Calu3 (cell line): ENCODE data around the gene SV2C. TPM values are rescaled to one million over a fixed set of nuclear protein-coding genes. Genes with fewer than 3 reads are reported as not detected.

Experiments
- BruUV-seq: library from RNA; stranded (reverse); fragments of 400-500 nt; replicated peaks from 2 replicates; lab custom pipeline; 2021; lab: Mats Ljungman, UMichigan
- CTCF ChIA-PET: fragments of 300-600 bp; sonication (Branson Sonifier 250); formaldehyde crosslinking; loops from one replicate; lab custom pipeline; 2022; ENCODE audit warnings: antibody characterized with exemption; lab: Charles Lee
- DNase-seq: peaks from one replicate; pipeline ENCODE4 v3.0.0; 2022
- H3K27ac Mint-ChIP-seq: one replicate; pipeline ENCODE4 v1.8.0; 2022; ENCODE audit warnings: mixed read lengths; ENCODE audit not compliant: unreplicated experiment
- H3K27me3 Mint-ChIP-seq: one replicate; pipeline ENCODE4 v1.8.0; 2022; ENCODE audit warnings: mixed read lengths; ENCODE audit not compliant: unreplicated experiment
- H3K36me3 Mint-ChIP-seq: one replicate; pipeline ENCODE4 v1.8.0; 2022; ENCODE audit warnings: mild to moderate bottlenecking, moderate library complexity, mixed read lengths; ENCODE audit not compliant: insufficient read depth, unreplicated experiment
- H3K4me1 Mint-ChIP-seq: one replicate; pipeline ENCODE4 v1.8.0; 2022; ENCODE audit warnings: mild to moderate bottlenecking, low read depth, mixed read lengths; ENCODE audit not compliant: unreplicated experiment
- H3K4me3 Mint-ChIP-seq: one replicate; pipeline ENCODE4 v1.8.0; 2022; ENCODE audit warnings: mild to moderate bottlenecking, low read depth, moderate library complexity, mixed read lengths; ENCODE audit not compliant: unreplicated experiment
- H3K9me3 Mint-ChIP-seq: one replicate; pipeline ENCODE4 v1.8.0; 2022; ENCODE audit warnings: low read depth, mixed read lengths; ENCODE audit not compliant: unreplicated experiment
- CTCF ChIP-seq: fragments of 200-600 bp; IDR thresholded peaks from one replicate; pipeline ENCODE4 v1.8.0; 2022; ENCODE audit warnings: antibody characterized with exemption; ENCODE audit not compliant: unreplicated experiment
- intact Hi-C: fragments of 100-400 bp; cut with micrococcal nuclease; formaldehyde crosslinking; loops from one replicate; pipeline ENCODE4 v1.10.0; 2022; ENCODE audit not compliant: unreplicated experiment
- total RNA-seq: library from RNA; stranded (reverse); gene quantifications from 2 replicates; pipeline ENCODE4 v1.2.3, GENCODE V29; 2022

The SV2C gene
- total RNA-seq, 1 experiment from 2014 or later: 0.90 TPM

- H3K36me3 Mint-ChIP-seq: no peaks in the 10 kb centered on the region
- no peaks in the 10 kb centered on the region for H3K9me3 Mint-ChIP-seq
- peaks cover 46% of the 10 kb centered on the region for H3K27me3 Mint-ChIP-seq
- CTCF ChIA-PET: interaction anchor here (1.6 kb wide), 1 partner anchor 18 kb away, joined by 4 read pairs; no protein-coding TSS in a partner anchor
- intact Hi-C loops: no loop called here
- TF ChIP-seq CTCF: no peak
- DNase-seq: no peak
- no peak overlapping the region for H3K27ac Mint-ChIP-seq
- no peaks in the 10 kb centered on the region for H3K4me1 Mint-ChIP-seq
- H3K4me3 Mint-ChIP-seq: no peak overlapping the region
- no TSS peak for BruUV-seq
Observed at GRCh38 chr5:76192837-76193236, 109.7 kb downstream of the SV2C start.

GRCh38 chr5:76193635-76194034 is 110.5 kb downstream of the SV2C start:
- peaks cover 46% of the 10 kb centered on the region for H3K27me3 Mint-ChIP-seq
- no peak for TF ChIP-seq CTCF
- no peaks in the 10 kb centered on the region for H3K36me3 Mint-ChIP-seq
- no peak overlapping the region for H3K4me3 Mint-ChIP-seq
- no peak overlapping the region for H3K27ac Mint-ChIP-seq
- CTCF ChIA-PET: no interaction called here
- no TSS peak for BruUV-seq
- H3K9me3 Mint-ChIP-seq: no peaks in the 10 kb centered on the region
- intact Hi-C loops: no loop called here
- DNase-seq: no peak
- no peaks in the 10 kb centered on the region for H3K4me1 Mint-ChIP-seq

- no peak for TF ChIP-seq CTCF
Observed at GRCh38 chr5:76194340-76194739, 111.2 kb downstream of the SV2C start.

GRCh38 chr5:76196457-76196856 is 113.3 kb downstream of the SV2C start:
- no peaks in the 10 kb centered on the region for H3K36me3 Mint-ChIP-seq
- CTCF ChIA-PET: no interaction called here
- H3K9me3 Mint-ChIP-seq: no peaks in the 10 kb centered on the region
- H3K27me3 Mint-ChIP-seq: peaks cover 32% of the 10 kb centered on the region
- H3K4me3 Mint-ChIP-seq: no peak overlapping the region
- intact Hi-C loops: no loop called here
- no TSS peak for BruUV-seq
- no peak for TF ChIP-seq CTCF
- DNase-seq: no peak
- no peak overlapping the region for H3K27ac Mint-ChIP-seq
- H3K4me1 Mint-ChIP-seq: no peaks in the 10 kb centered on the region

More at GRCh38 chr5:76194340-76194739, 111.2 kb downstream of the SV2C start:
- intact Hi-C loops: no loop called here
- H3K27ac Mint-ChIP-seq: no peak overlapping the region
- no peaks in the 10 kb centered on the region for H3K36me3 Mint-ChIP-seq
- no peak overlapping the region for H3K4me3 Mint-ChIP-seq
- no peaks in the 10 kb centered on the region for H3K9me3 Mint-ChIP-seq
- no peaks in the 10 kb centered on the region for H3K4me1 Mint-ChIP-seq
- CTCF ChIA-PET: no interaction called here
- BruUV-seq: no TSS peak
- H3K27me3 Mint-ChIP-seq: peaks cover 46% of the 10 kb centered on the region
- DNase-seq: no peak
